Loucy (cell line): ENCODE results near the gene SH2D4B.

Experiments used
- CTCF ChIP-seq: fragments of 200-600 bp; sonication (generic); conservative IDR thresholded peaks from 2 replicates; pipeline ENCODE4 v1.5.1; 2014; ENCODE audit warnings: mild to moderate bottlenecking, antibody characterized with exemption, low read length
- EZH2phosphoT487 ChIP-seq: fragments of 200-600 bp; IDR thresholded peaks from 2 replicates; pipeline ENCODE4 v1.6.1; 2018; ENCODE audit warnings: antibody characterized with exemption, mild to moderate bottlenecking, moderate library complexity, borderline replicate concordance

- TF ChIP-seq CTCF, result no peak
- no peak for TF ChIP-seq EZH2phosphoT487
Measured at GRCh38 chr10:80542652-80543318, 5.1 kb downstream of the SH2D4B start.
